GM12878 (cell line): ENCODE results near the gene CSNK1A1. TPM values are rescaled to one million over a fixed set of nuclear protein-coding genes. Genes with fewer than 3 reads are reported as not detected.

Experiments
- ATAC-seq: fragments of 200-7000 bp; cut with Tn5 transposase; 3 replicates; pipeline ENCODE4 v1.9.1; 2020; ENCODE audit warnings: mild to moderate bottlenecking, moderate library complexity
- BruUV-seq: library from RNA; stranded (reverse); fragments of 400-500 nt; replicated peaks from 2 replicates; lab custom pipeline; 2021; lab: Mats Ljungman, UMichigan
- CTCF ChIA-PET: fragments of 300-600 bp; sonication (Branson Sonifier 250); formaldehyde crosslinking; extraction: SDS; loops from one replicate; lab custom pipeline; 2021; ENCODE audit warnings: inconsistent platforms; lab: Yijun Ruan, JAX
- POLR2A ChIA-PET: fragments of 350-600 bp; formaldehyde crosslinking; extraction: SDS; loops from one replicate; lab custom pipeline; 2021; ENCODE audit warnings: inconsistent platforms; lab: Charles Lee
- RAD21 ChIA-PET: fragments of 300-600 bp; sonication (Branson Sonifier 250); formaldehyde crosslinking; loops from one replicate; lab custom pipeline; 2023; ENCODE audit warnings: antibody characterized with exemption; ENCODE audit not compliant: unreplicated experiment; lab: Charles Lee
- SMC1A ChIA-PET: fragments of 300-600 bp; sonication (Branson Sonifier 250); formaldehyde crosslinking; loops from one replicate; lab custom pipeline; 2023; ENCODE audit not compliant: unreplicated experiment, uncharacterized antibody; lab: Charles Lee
- DNase-seq: peaks from one replicate; pipeline ENCODE4 v3.0.0-alpha.2; 2011; ENCODE audit warnings: low read depth, low spot score
- FAIRE-seq: peaks from 3 replicates; lab custom pipeline; 2011; peaks lifted over from hg19 to GRCh38; lab: Jason Lieb, UNC
- H2AFZ ChIP-seq: 2 replicates; pipeline ENCODE4 v1.6.0; 2011; ENCODE audit warnings: low read depth, low read length, control low read depth; ENCODE audit not compliant: control insufficient read depth
- H3K27ac ChIP-seq: 2 replicates; pipeline ENCODE4 v1.5.1; 2011; ENCODE audit warnings: control low read depth; ENCODE audit not compliant: control insufficient read depth, insufficient read depth
- H3K27me3 ChIP-seq, 2 experiments: replicated peaks in 1 of 2; 2 replicates each; pipeline versions ENCODE4 v1.6.0 to v1.6.1; 2011; ENCODE audit warnings: low read length in 1 of 2; ENCODE audit not compliant: control insufficient read depth in 2 of 2, insufficient read depth in 2 of 2
- H3K36me3 ChIP-seq, 2 experiments: 2 replicates each; pipeline ENCODE4 v1.5.1; 2011; ENCODE audit warnings: low read length in 1 of 2; ENCODE audit not compliant: control insufficient read depth in 2 of 2, insufficient read depth in 2 of 2
- H3K4me1 ChIP-seq: 2 replicates; pipeline ENCODE4 v1.6.1; 2011; ENCODE audit warnings: mild to moderate bottlenecking, low read length, moderate library complexity, mixed read lengths; ENCODE audit not compliant: control insufficient read depth, insufficient read depth
- H3K4me2 ChIP-seq: 2 replicates; pipeline ENCODE4 v1.6.0; 2011; ENCODE audit warnings: control low read depth; ENCODE audit not compliant: control insufficient read depth, insufficient read depth
- H3K4me3 ChIP-seq: fragments of 200-600 bp; sonication (generic); 2 replicates; pipeline ENCODE4 v1.5.1; 2016
- H3K79me2 ChIP-seq: 2 replicates; pipeline ENCODE4 v1.6.0; 2011; ENCODE audit warnings: low read length; ENCODE audit not compliant: control insufficient read depth, insufficient read depth
- H3K9ac ChIP-seq: 2 replicates; pipeline ENCODE4 v1.8.0; 2011; ENCODE audit warnings: low read length, control low read depth, mixed read lengths; ENCODE audit not compliant: control insufficient read depth, insufficient read depth
- H3K9me3 ChIP-seq: replicated peaks from 3 replicates; pipeline ENCODE4 v1.5.1; 2011; ENCODE audit warnings: mild to moderate bottlenecking, low read length; ENCODE audit not compliant: control insufficient read depth, insufficient read depth
- H4K20me1 ChIP-seq: 2 replicates; pipeline ENCODE4 v1.6.0; 2011; ENCODE audit not compliant: control insufficient read depth, insufficient read depth
- BHLHE40 ChIP-seq, 2 experiments: fragments of 450-650 bp in 1 of 2; IDR thresholded peaks; 2 replicates each; pipeline ENCODE4 v1.6.1; 2011 to 2017; ENCODE audit warnings: low read depth in 2 of 2, borderline replicate concordance in 1 of 2, improper control_type of control experiment in 1 of 2, low read length in 1 of 2, mild to moderate bottlenecking in 1 of 2
- CBFB ChIP-seq: IDR thresholded peaks from 2 replicates; pipeline ENCODE4 v1.6.1; 2016; ENCODE audit warnings: antibody characterized with exemption, low read depth
- EED ChIP-seq: sonication (generic); IDR thresholded peaks from 2 replicates; pipeline ENCODE4 v1.6.1; 2016; ENCODE audit warnings: antibody characterized with exemption, low read depth
- IKZF1 ChIP-seq: fragments of 450-650 bp; conservative IDR thresholded peaks from 2 replicates; pipeline ENCODE4 v1.6.1; 2017; ENCODE audit warnings: antibody characterized with exemption, mild to moderate bottlenecking
- KLF5 ChIP-seq: fragments of 450-650 bp; IDR thresholded peaks from 2 replicates; pipeline ENCODE4 v1.6.1; 2014; ENCODE audit warnings: mild to moderate bottlenecking; ENCODE audit not compliant: partially characterized antibody
- MAX ChIP-seq: IDR thresholded peaks from 2 replicates; pipeline ENCODE4 v1.6.1; 2012; ENCODE audit warnings: low read depth, low read length, improper control_type of control experiment
- MEF2A ChIP-seq: IDR thresholded peaks from 2 replicates; pipeline ENCODE4 v1.6.1; 2011; ENCODE audit warnings: low read depth, mild to moderate bottlenecking, low read length, moderate library complexity; ENCODE audit not compliant: insufficient read depth
- MYB ChIP-seq: fragments of 150-350 bp; IDR thresholded peaks from 2 replicates; pipeline ENCODE4 v1.6.1; 2014; ENCODE audit warnings: mild to moderate bottlenecking, low read depth, low read length, borderline replicate concordance
- POU2F2 ChIP-seq: IDR thresholded peaks from 3 replicates; pipeline ENCODE4 v1.6.1; 2011; ENCODE audit warnings: low read depth, mild to moderate bottlenecking, low read length, borderline replicate concordance
- RUNX3 ChIP-seq: IDR thresholded peaks from 2 replicates; pipeline ENCODE4 v1.6.1; 2012; ENCODE audit warnings: low read length, inconsistent platforms
- SREBF2 ChIP-seq: IDR thresholded peaks from 2 replicates; pipeline ENCODE4 v1.6.1; 2012; ENCODE audit warnings: mild to moderate bottlenecking, low read length
- WGBS: methylation state at CpG from one replicate; pipeline ENCODE4 v1.1.6; 2016; ENCODE audit warnings: low lambda C conversion rate; ENCODE audit not compliant: insufficient replicate concordance, insufficient coverage; ENCODE audit errors: missing lambda C conversion rate; 5-methylcytosine and 5-hydroxymethylcytosine counted together
- in situ Hi-C: fragments of 300-500 bp; cut with MboI; formaldehyde crosslinking; loops from 9 replicates; pipeline ENCODE4 v1.14.3; 2018; ENCODE audit warnings: mixed read lengths
- intact Hi-C: fragments of 100-400 bp; cut with micrococcal nuclease; formaldehyde crosslinking; loops from one replicate; pipeline ENCODE4 v1.14.2; 2022; ENCODE audit not compliant: unreplicated experiment
- polyA plus RNA-seq, 11 experiments: library from polyadenylated mRNA; depleted of rRNA in 4 of 11; unstranded in 6 of 11; stranded (reverse) in 5 of 11; fragments of >200 nt; fragmentation: Nextera tagmentation in 4 of 11; fragmentation: Illumina TruSeq in 1 of 11; extraction: Ambion mirVana in 4 of 11; extraction: Trizol in 1 of 11; gene quantifications; 1 replicate in 1 of 11; 2 replicates in 10 of 11; pipeline versions ENCODE4 v1.2.1 to v1.2.3, GENCODE V29; 2011 to 2016; ENCODE audit warnings: inconsistent platforms in 2 of 11, missing spikeins in 2 of 11, low read depth in 1 of 11
- total RNA-seq, 4 experiments: library from RNA; depleted of rRNA in 3 of 4; stranded (reverse); fragments of >200 nt in 3 of 4; fragmentation: Illumina TruSeq in 1 of 4; extraction: Trizol in 1 of 4; gene quantifications; 2 replicates each; pipeline versions ENCODE4 v1.2.1 to v1.2.3, GENCODE V29; 2013 to 2021

The CSNK1A1 gene
- total and polyA plus RNA-seq, 10 of the 15 experiments (the other 5 are each of a cell fraction or from before 2014, with no cell fraction given) = 53.3 to 155 (median 133) TPM

GRCh38 chr5:149486726-149487635 lies 64.3 kb downstream of the CSNK1A1 start:
- WGBS = 47% methylated on average over 5 of the region's 5 CpGs
- SMC1A ChIA-PET = interaction anchor here (1.0 kb wide), 1 partner anchor 17 kb away, joined by 3 read pairs; no protein-coding TSS in a partner anchor
- in situ Hi-C loops = no loop called here
- Histone ChIP-seq H3K27ac (no peak overlapping the region), H3K36me3 (no peaks in the 10 kb centered on the region), H3K9ac (no peak overlapping the region), H3K79me2 (no peaks in the 10 kb centered on the region), H3K27me3 (no peaks in the 10 kb centered on the region), H3K9me3 (no peaks in the 10 kb centered on the region), H3K4me3 (no peak overlapping the region), H3K4me2 (no peak overlapping the region), H4K20me1 (no peaks in the 10 kb centered on the region), H2AFZ (no peak overlapping the region)
- CTCF ChIA-PET = interaction anchor here (0.9 to 1.7 kb wide), 2 partner anchors 12 to 131 kb away, joined by 4 read pairs; no protein-coding TSS in a partner anchor
- DNase-seq = no peak
- TSS peak; percentile 1 for BruUV-seq
- intact Hi-C loops = no loop called here
- POLR2A ChIA-PET = interaction anchor here (1.0 kb wide), 1 partner anchor 34 kb away, joined by 3 read pairs; no protein-coding TSS in a partner anchor
- no peak for FAIRE-seq
- no peak for TF ChIP-seq KLF5
- TF ChIP-seq MEF2A = no peak
- no peak for TF ChIP-seq IKZF1
- TF ChIP-seq MAX = no peak
- no peak for TF ChIP-seq BHLHE40 (IDR thresholded peaks at IDR 0.05; ENCODE audit: borderline replicate concordance in 1 of 2, low read depth in 2 of 2, low read length in 1 of 2)
- no peak for TF ChIP-seq RUNX3
- TF ChIP-seq EED = no peak
- TF ChIP-seq MYB = no peak
- no peak for TF ChIP-seq CBFB
- no peak for TF ChIP-seq SREBF2
- no peak for TF ChIP-seq POU2F2
- TF ChIP-seq, all 136 proteins: peak for 0
- RAD21 ChIA-PET = interaction anchor here (1.5 kb wide), 1 partner anchor 131 kb away, joined by 4 read pairs; no protein-coding TSS in a partner anchor
- no peak for ATAC-seq
- no peaks in the 10 kb centered on the region for H3K4me1 ChIP-seq
